Measurements from ENCODE around the gene TCERG1L.

Gene TCERG1L

GRCh38 chr10:131244836-131245235 is 66.7 kb downstream of the TCERG1L start:
- no peak for TF ChIP-seq CTCF (IDR thresholded peaks at IDR 0.05)

- no peak for TF ChIP-seq CTCF (IDR thresholded peaks at IDR 0.05)
Measured at GRCh38 chr10:131243076-131243475, 68.4 kb downstream of the TCERG1L start.

- peak; percentile 81 for TF ChIP-seq CTCF (IDR thresholded peaks at IDR 0.05)
Measured at GRCh38 chr10:131242007-131242406, 69.5 kb downstream of the TCERG1L start.

GRCh38 chr10:131240691-131241090 is 70.8 kb downstream of the TCERG1L start:
- no peak for TF ChIP-seq CTCF (IDR thresholded peaks at IDR 0.05)

- TF ChIP-seq CTCF (IDR thresholded peaks at IDR 0.05), result no peak
Measured at GRCh38 chr10:131239926-131240325, 71.6 kb downstream of the TCERG1L start.

- no peak for TF ChIP-seq CTCF (IDR thresholded peaks at IDR 0.05)
Measured at GRCh38 chr10:131239450-131239849, 72.1 kb downstream of the TCERG1L start.

GRCh38 chr10:131238669-131239280 is 72.7 kb downstream of the TCERG1L start:
- TF ChIP-seq CTCF (IDR thresholded peaks at IDR 0.05), result no peak

Measured in LNCAP (cell line).